HCT116 (cell line): Measurements from ENCODE around the gene GNA12.

Experiments used
- CTCF ChIP-seq, 3 experiments: fragments of 200-600 bp in 1 of 3; sonication (generic) in 1 of 3; IDR thresholded peaks in 2 of 3; conservative IDR thresholded peaks in 1 of 3; 2 replicates each; pipeline ENCODE4 v1.5.1; 2012 to 2017; ENCODE audit warnings: low read depth in 2 of 3, low read length in 2 of 3, antibody characterized with exemption in 1 of 3, borderline replicate concordance in 1 of 3, control low read depth in 1 of 3, mild to moderate bottlenecking in 1 of 3, mixed read lengths in 1 of 3, mixed run types in 1 of 3, moderate library complexity in 1 of 3; ENCODE audit not compliant: insufficient read depth in 1 of 3
- EZH2 ChIP-seq: fragments of 200-600 bp; sonication (generic); IDR thresholded peaks from 2 replicates; pipeline ENCODE4 v1.6.1; 2017; ENCODE audit warnings: antibody characterized with exemption, mixed run types
- POLR2A ChIP-seq: IDR thresholded peaks from 2 replicates; pipeline ENCODE4 v1.7.0; 2011; ENCODE audit warnings: borderline replicate concordance; ENCODE audit not compliant: insufficient read depth, insufficient read length; ENCODE audit errors: extremely low read depth
- POLR2AphosphoS5 ChIP-seq: IDR thresholded peaks from 2 replicates; pipeline ENCODE4 v1.6.1; 2011; ENCODE audit warnings: mild to moderate bottlenecking, low read depth, low read length, moderate library complexity
- REST ChIP-seq: IDR thresholded peaks from 2 replicates; pipeline ENCODE4 v1.6.1; 2012; ENCODE audit warnings: low read depth
- TCF7L2 ChIP-seq: IDR thresholded peaks from 2 replicates; pipeline ENCODE4 v1.7.0; 2011; ENCODE audit warnings: borderline replicate concordance, inconsistent platforms; ENCODE audit not compliant: insufficient read depth, insufficient read length; ENCODE audit errors: extremely low read depth
- YY1 ChIP-seq: IDR thresholded peaks from 2 replicates; pipeline ENCODE4 v1.6.1; 2011; ENCODE audit warnings: low read length, low read depth, moderate library complexity, mild to moderate bottlenecking; ENCODE audit not compliant: insufficient replicate concordance; ENCODE audit errors: extremely low read depth
- ZNF274 ChIP-seq: fragments of 200-500 bp; sonication (Bioruptor generic); IDR thresholded peaks from 2 replicates; pipeline ENCODE4 v1.6.1; 2014; ENCODE audit warnings: mild to moderate bottlenecking, low read depth, low read length, inconsistent platforms

DNA sequence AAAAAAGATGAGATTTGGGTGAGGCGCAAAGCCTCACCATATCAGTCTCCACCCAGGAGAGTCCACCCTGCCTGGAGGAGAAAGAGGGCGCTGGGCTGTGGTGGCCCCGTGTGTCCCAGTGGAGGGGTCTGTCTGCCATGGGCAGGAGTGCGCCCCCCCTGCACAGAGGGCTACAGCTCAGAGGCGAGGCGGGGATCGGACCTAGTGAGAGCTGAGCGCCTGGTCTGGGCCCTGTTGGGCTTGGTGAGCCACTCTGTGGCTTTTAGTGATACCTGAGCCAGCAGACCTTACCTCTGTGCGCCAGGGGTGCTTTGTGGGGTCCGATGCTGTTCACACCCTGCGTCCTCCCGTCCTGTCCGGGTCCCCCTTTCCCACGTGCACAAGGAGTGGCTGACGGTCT, 25.9 kb upstream of the GNA12 start:
- TF ChIP-seq POLR2A (no peak), CTCF (IDR thresholded peaks at IDR 0.05 in 2 of 3, conservative IDR thresholded peaks at IDR 0.05 in 1 of 3; ENCODE audit: borderline replicate concordance in 1 of 3, insufficient read depth in 1 of 3, low read depth in 2 of 3, low read length in 2 of 3) (no peak), ZNF274 (no peak), POLR2AphosphoS5 (no peak), REST (no peak), EZH2 (no peak), TCF7L2 (no peak), YY1 (no peak)
